Keratinocyte (primary cell): ENCODE data around the gene PPP1R16B. TPM values are rescaled to one million over a fixed set of nuclear protein-coding genes. Genes with fewer than 3 reads are reported as not detected.

Experiments
- DNase-seq: peaks from one replicate; pipeline ENCODE4 v3.0.0-alpha.2; 2011; ENCODE audit warnings: low read depth, missing footprints, low spot score
- FAIRE-seq: peaks from 2 replicates; lab custom pipeline; 2011; peaks lifted over from hg19 to GRCh38; lab: Jason Lieb, UNC
- H2AFZ ChIP-seq: 2 replicates; pipeline ENCODE4 v1.6.0; 2012; ENCODE audit warnings: low read length, control low read depth, inconsistent platforms; ENCODE audit not compliant: control insufficient read depth
- H3K27ac ChIP-seq: 2 replicates; pipeline ENCODE4 v1.5.1; 2011; ENCODE audit warnings: low read length; ENCODE audit not compliant: control insufficient read depth, insufficient read depth
- H3K27me3 ChIP-seq: 3 replicates; pipeline ENCODE4 v1.6.0; 2011; ENCODE audit warnings: low read length; ENCODE audit not compliant: control insufficient read depth, insufficient read depth; ENCODE audit errors: extremely low read depth
- H3K36me3 ChIP-seq, 2 experiments: 2 replicates in 1 of 2; 3 replicates in 1 of 2; pipeline ENCODE4 v1.5.1; 2011; ENCODE audit warnings: low read length in 2 of 2, mild to moderate bottlenecking in 1 of 2; ENCODE audit not compliant: control insufficient read depth in 2 of 2, insufficient read depth in 2 of 2; ENCODE audit errors: extremely low read depth in 1 of 2
- H3K4me1 ChIP-seq: 3 replicates; pipeline ENCODE4 v1.5.1; 2011; ENCODE audit warnings: low read length; ENCODE audit not compliant: control insufficient read depth, insufficient read depth; ENCODE audit errors: extremely low read depth
- H3K4me2 ChIP-seq: 3 replicates; pipeline ENCODE4 v1.6.0; 2011; ENCODE audit warnings: low read depth, low read length; ENCODE audit not compliant: control insufficient read depth, insufficient read depth; ENCODE audit errors: extremely low read depth
- H3K4me3 ChIP-seq, 3 experiments: fragments of 200-600 bp in 1 of 3; sonication (generic) in 1 of 3; 2 replicates in 2 of 3; 3 replicates in 1 of 3; pipeline ENCODE4 v1.5.1; 2011 to 2016; ENCODE audit warnings: low read length in 3 of 3, mild to moderate bottlenecking in 3 of 3, control low read depth in 2 of 3, inconsistent platforms in 1 of 3, low read depth in 1 of 3, mixed read lengths in 1 of 3, mixed run types in 1 of 3, moderate library complexity in 1 of 3; ENCODE audit not compliant: control insufficient read depth in 2 of 3, insufficient read depth in 2 of 3; ENCODE audit errors: extremely low read depth in 1 of 3
- H3K79me2 ChIP-seq: 2 replicates; pipeline ENCODE4 v1.6.0; 2012; ENCODE audit warnings: low read length; ENCODE audit not compliant: control insufficient read depth, insufficient read depth
- H3K9ac ChIP-seq: 3 replicates; pipeline ENCODE4 v1.6.0; 2011; ENCODE audit warnings: low read length; ENCODE audit not compliant: control insufficient read depth, insufficient read depth; ENCODE audit errors: extremely low read depth
- H3K9me1 ChIP-seq: 3 replicates; pipeline ENCODE4 v1.6.0; 2011; ENCODE audit warnings: low read length; ENCODE audit not compliant: control insufficient read depth, insufficient read depth; ENCODE audit errors: extremely low read depth
- H3K9me3 ChIP-seq: 2 replicates; pipeline ENCODE4 v1.5.1; 2012; ENCODE audit warnings: low read depth, low read length; ENCODE audit not compliant: control insufficient read depth
- H4K20me1 ChIP-seq: 3 replicates; pipeline ENCODE4 v1.6.0; 2011; ENCODE audit warnings: low read length; ENCODE audit not compliant: control insufficient read depth, insufficient read depth; ENCODE audit errors: extremely low read depth
- CTCF ChIP-seq, 3 experiments: IDR thresholded peaks in 1 of 3; conservative IDR thresholded peaks in 1 of 3; optimal IDR thresholded peaks in 1 of 3; 2 replicates in 2 of 3; 3 replicates in 1 of 3; pipeline versions ENCODE3 to v1.5.1; 2011; ENCODE audit warnings: low read length in 3 of 3, mild to moderate bottlenecking in 3 of 3, moderate library complexity in 2 of 3, control low read depth in 1 of 3, inconsistent platforms in 1 of 3; ENCODE audit not compliant: insufficient read depth in 2 of 3; ENCODE audit errors: extremely low read depth in 1 of 3
- EZH2 ChIP-seq: IDR thresholded peaks from one replicate; pipeline ENCODE4 v1.6.1; 2012; ENCODE audit warnings: inconsistent platforms, mild to moderate bottlenecking, low read length, moderate library complexity
- dilution Hi-C: fragments of 300-500 bp; cut with MboI; formaldehyde crosslinking; loops from one replicate; pipeline ENCODE4 v1.7.0; 2020; ENCODE audit warnings: low sequenced_read_pairs; ENCODE audit not compliant: extremely low pct_ligation_motif_present
- polyA plus RNA-seq, 5 experiments: library from polyadenylated mRNA; depleted of rRNA in 3 of 5; stranded (reverse) in 3 of 5; stranded (forward) in 1 of 5; unstranded in 1 of 5; fragments of >200 nt; gene quantifications; 1 replicate in 1 of 5; 2 replicates in 3 of 5; 3 replicates in 1 of 5; pipeline versions ENCODE4 v1.2.1 to v1.2.3, GENCODE V29; 2011 to 2012; ENCODE audit warnings: missing spikeins in 2 of 5, low read depth in 1 of 5, low replicate concordance in 1 of 5

The PPP1R16B gene
- polyA plus RNA-seq, 1 donor (not counting 4 experiments of a cell fraction or from before 2014, with no cell fraction given) = not detected

- no peak for TF ChIP-seq CTCF (optimal IDR thresholded peaks at IDR 0.05 in 1 of 3, IDR thresholded peaks at IDR 0.05 in 1 of 3, conservative IDR thresholded peaks at IDR 0.05 in 1 of 3; ENCODE audit: extremely low read depth in 1 of 3, insufficient read depth in 2 of 3, low read length in 3 of 3)
- no peak for TF ChIP-seq EZH2
- DNase-seq = no peak
- no peak for FAIRE-seq
- H3K9me3 ChIP-seq = no peaks in the 10 kb centered on the region
- H3K9ac ChIP-seq = no peak overlapping the region
- H3K79me2 ChIP-seq = peaks cover 97% of the 10 kb centered on the region
- no peak overlapping the region for H2AFZ ChIP-seq
- peaks cover 3% of the 10 kb centered on the region for H3K9me1 ChIP-seq
- no peak overlapping the region for H3K4me3 ChIP-seq
- dilution Hi-C loops = no loop called here
- H3K4me1 ChIP-seq = peaks cover 12% of the 10 kb centered on the region
- H3K27me3 ChIP-seq = no peaks in the 10 kb centered on the region
- peaks cover 1 to 30% of the 10 kb centered on the region in 2 experiments for H3K36me3 ChIP-seq
- H3K27ac ChIP-seq = no peak overlapping the region
- H4K20me1 ChIP-seq = peaks cover 2% of the 10 kb centered on the region
- H3K4me2 ChIP-seq = no peak overlapping the region
Observed at GRCh38 chr20:38937000-38937399, 131.5 kb downstream of the PPP1R16B start.

GRCh38 chr20:38937978-38938473 lies 132.5 kb downstream of the PPP1R16B start:
- no peak overlapping the region for H3K27ac ChIP-seq
- DNase-seq = no peak
- peaks cover 12% of the 10 kb centered on the region for H3K4me1 ChIP-seq
- no peak overlapping the region for H2AFZ ChIP-seq
- no peak overlapping the region for H3K4me2 ChIP-seq
- H3K9me3 ChIP-seq = no peaks in the 10 kb centered on the region
- peaks cover 87% of the 10 kb centered on the region for H3K79me2 ChIP-seq
- no peaks in the 10 kb centered on the region for H3K27me3 ChIP-seq
- dilution Hi-C loops = no loop called here
- TF ChIP-seq EZH2 (no peak), CTCF (optimal IDR thresholded peaks at IDR 0.05 in 1 of 3, IDR thresholded peaks at IDR 0.05 in 1 of 3, conservative IDR thresholded peaks at IDR 0.05 in 1 of 3; ENCODE audit: extremely low read depth in 1 of 3, insufficient read depth in 2 of 3, low read length in 3 of 3) (no peak)
- H3K9ac ChIP-seq = no peak overlapping the region
- no peak overlapping the region for H3K4me3 ChIP-seq
- H3K36me3 ChIP-seq = peaks cover 1 to 31% of the 10 kb centered on the region in 2 experiments
- no peak for FAIRE-seq
- H3K9me1 ChIP-seq = peaks cover 3% of the 10 kb centered on the region
- H4K20me1 ChIP-seq = peaks cover 2% of the 10 kb centered on the region
